Stimulated activated CD8-positive, alpha-beta memory T cell treated with anti-CD3 and anti-CD28 coated beads, Interleukin-4, amount 100 ng/mL, for 48 hours (primary cell): ENCODE data around the gene GTF2A1L.
"Not testable (repeated sequence)": the region's sequence is repeated elsewhere in the genome, so short reads cannot be mapped to it uniquely, and the experiment has no call there.

Experiments used
- DNase-seq: peaks from one replicate; pipeline ENCODE4 v3.0.0-alpha.2; 2020

Gene GTF2A1L

GRCh38 chr2:48617618-48618017 is at the start of gene GTF2A1L:
Gene GTF2A1L (plus strand): TSS chr2:48617856. CDS start chr2:48617875, 19 bp downstream.
- no peak for DNase-seq

- DNase-seq = no peak
These were observed 49.1 kb upstream of the GTF2A1L start for GRCh38 chr2:48568547-48568946.

- DNase-seq = no peak
These were observed 48.2 kb upstream of the GTF2A1L start for GRCh38 chr2:48569433-48569832.

GRCh38 chr2:48572816-48573215 is 44.8 kb upstream of the GTF2A1L start:
- DNase-seq = no peak

- no peak for DNase-seq
These were observed 43.0 kb upstream of the GTF2A1L start for GRCh38 chr2:48574353-48575287.

GRCh38 chr2:48578313-48578712 is 39.3 kb upstream of the GTF2A1L start:
- no peak for DNase-seq

- DNase-seq = no peak
These were observed 33.7 kb upstream of the GTF2A1L start for GRCh38 chr2:48583961-48584360.

GRCh38 chr2:48584551-48584950 is 33.1 kb upstream of the GTF2A1L start:
- DNase-seq = no peak

GRCh38 chr2:48586433-48586832 is 31.2 kb upstream of the GTF2A1L start:
- DNase-seq = no peak

- no peak for DNase-seq
These were observed 30.1 kb upstream of the GTF2A1L start for GRCh38 chr2:48587560-48587959.

- no peak for DNase-seq
These were observed 29.7 kb upstream of the GTF2A1L start for GRCh38 chr2:48587961-48588360.

GRCh38 chr2:48588745-48589144 is 28.9 kb upstream of the GTF2A1L start:
- DNase-seq = no peak

- no peak for DNase-seq
These were observed 28.4 kb upstream of the GTF2A1L start for GRCh38 chr2:48589170-48589767.

- no peak for DNase-seq
These were observed 27.6 kb upstream of the GTF2A1L start for GRCh38 chr2:48590017-48590416.

GRCh38 chr2:48592067-48592466 is 25.6 kb upstream of the GTF2A1L start:
- no peak for DNase-seq

GRCh38 chr2:48596751-48597150 is 20.9 kb upstream of the GTF2A1L start:
- DNase-seq = not testable (repeated sequence)

- no peak for DNase-seq
These were observed 20.2 kb upstream of the GTF2A1L start for GRCh38 chr2:48597492-48597891.

- DNase-seq = no peak
These were observed 17.3 kb upstream of the GTF2A1L start for GRCh38 chr2:48600204-48600813.

GRCh38 chr2:48600917-48601316 is 16.7 kb upstream of the GTF2A1L start:
- DNase-seq = no peak

- DNase-seq = no peak
These were observed 16.3 kb upstream of the GTF2A1L start for GRCh38 chr2:48601349-48601748.

- DNase-seq = no peak
These were observed 12.0 kb upstream of the GTF2A1L start for GRCh38 chr2:48605482-48606175.

- no peak for DNase-seq
These were observed 10.2 kb upstream of the GTF2A1L start for GRCh38 chr2:48607307-48608014.

- no peak for DNase-seq
These were observed 4.4 kb upstream of the GTF2A1L start for GRCh38 chr2:48613211-48613610.
